ENCODE measurements around the gene GET3.

DNA sequence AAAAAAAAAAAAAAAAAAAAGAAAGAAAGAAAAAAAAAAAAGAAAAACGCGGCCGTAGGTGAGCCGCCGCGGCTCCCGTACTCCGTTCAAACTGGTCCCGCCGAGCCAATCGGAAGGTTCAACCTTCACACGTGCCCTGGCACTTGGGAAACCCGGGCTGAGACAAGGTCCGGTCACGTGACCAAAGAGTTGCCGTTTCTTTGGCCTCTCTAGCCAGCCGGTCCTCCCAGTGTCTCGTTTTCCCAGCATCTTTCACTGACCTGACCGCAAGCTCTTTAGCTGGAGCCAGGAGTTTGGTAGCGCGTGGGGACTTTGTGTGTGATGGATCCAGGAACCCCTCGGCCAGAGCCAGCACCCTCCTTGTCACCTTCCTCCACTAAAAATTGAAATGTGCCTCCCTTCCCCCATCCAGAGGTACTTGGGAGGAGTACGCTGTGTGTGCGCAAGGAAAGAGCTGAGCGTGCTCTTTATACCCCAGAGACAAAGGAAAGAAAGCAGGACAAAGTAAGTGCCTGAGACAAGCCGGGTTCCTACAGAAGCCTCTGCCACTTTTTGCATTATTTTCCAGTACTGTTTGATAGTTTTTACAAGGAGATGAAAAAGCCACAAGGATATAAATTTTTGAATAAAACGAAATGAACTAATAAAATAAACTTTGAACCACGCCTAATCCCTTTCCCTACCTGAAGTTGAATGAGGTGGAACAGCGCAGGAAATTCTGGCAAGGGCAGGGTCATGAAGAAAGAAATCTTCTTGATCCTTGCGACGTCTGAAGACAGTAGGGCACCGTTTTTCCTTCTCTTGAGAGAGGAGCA lies 14.5 kb upstream of the GET3 start:
- no peak for TF ChIP-seq EZH2 (IDR thresholded peaks at IDR 0.05; ENCODE audit: borderline replicate concordance, low read depth, low read length, severe bottlenecking)
- TF ChIP-seq CTCF (IDR thresholded peaks at IDR 0.05; ENCODE audit: borderline replicate concordance, extremely low read depth, low read length, poor library complexity, severe bottlenecking) = no peak

All from DND-41 (cell line).